GM19099 (cell line): ENCODE results near the gene ENPP1.

Source experiments
- POLR2A ChIP-seq: IDR thresholded peaks from 3 replicates; pipeline ENCODE4 v1.6.1; 2011; ENCODE audit warnings: low read depth; ENCODE audit not compliant: insufficient read length; ENCODE audit errors: extremely low read depth

The ENPP1 gene

DNA sequence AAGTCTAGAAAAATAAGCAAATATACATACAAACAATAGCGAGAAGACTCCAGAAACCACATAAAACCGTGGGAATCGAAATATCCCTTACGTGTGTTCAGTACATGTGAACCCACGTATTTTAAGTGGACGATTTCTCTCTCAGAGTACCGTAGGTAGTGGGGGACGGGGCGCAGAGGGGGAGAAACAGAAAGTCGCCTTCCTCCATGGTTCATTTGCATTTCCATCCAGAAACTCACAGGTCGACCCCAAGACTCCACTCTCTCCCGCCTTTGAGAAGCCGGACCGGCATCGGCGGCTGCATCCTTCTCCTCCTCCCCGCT lies 538 bp upstream of the ENPP1 start:
- no peak for TF ChIP-seq POLR2A

DNA sequence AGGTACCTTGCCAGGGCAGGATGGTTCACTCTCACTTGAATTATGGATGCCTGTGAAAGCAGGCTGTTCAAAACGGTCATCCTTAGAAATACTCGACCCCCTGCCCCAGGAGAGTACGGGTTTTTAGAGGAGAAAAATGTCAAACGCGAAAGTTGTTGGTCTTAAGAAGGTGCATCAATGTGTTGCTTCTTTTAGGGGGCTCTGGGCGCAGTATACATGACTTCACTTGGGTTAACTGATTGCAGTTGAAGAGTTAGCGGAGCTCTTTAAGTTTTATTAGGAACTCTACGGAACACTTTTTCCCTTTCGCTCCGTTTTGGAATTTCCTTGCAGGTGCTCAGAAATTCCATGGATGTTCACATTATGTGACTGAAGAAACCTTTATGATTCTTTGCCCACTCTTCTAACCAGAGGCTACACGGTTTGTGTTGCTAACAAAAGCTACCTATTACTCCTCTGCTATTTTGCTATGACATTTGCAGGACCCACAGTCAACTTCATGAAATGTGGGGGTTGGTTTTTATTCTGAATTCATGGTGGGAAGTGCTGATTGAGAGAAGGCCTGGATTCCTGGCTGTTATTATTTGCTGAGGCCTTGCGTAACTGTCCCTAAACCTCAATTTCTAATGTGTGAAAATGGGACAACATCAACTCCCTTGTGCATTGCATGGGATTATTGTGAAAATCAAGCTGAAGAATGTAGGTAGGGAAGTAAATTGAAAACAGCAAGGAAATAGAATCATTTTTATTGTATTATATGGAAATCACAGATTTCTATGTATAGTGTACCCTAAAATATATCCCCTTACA lies 845 bp downstream of the ENPP1 start:
- TF ChIP-seq POLR2A = no peak

DNA sequence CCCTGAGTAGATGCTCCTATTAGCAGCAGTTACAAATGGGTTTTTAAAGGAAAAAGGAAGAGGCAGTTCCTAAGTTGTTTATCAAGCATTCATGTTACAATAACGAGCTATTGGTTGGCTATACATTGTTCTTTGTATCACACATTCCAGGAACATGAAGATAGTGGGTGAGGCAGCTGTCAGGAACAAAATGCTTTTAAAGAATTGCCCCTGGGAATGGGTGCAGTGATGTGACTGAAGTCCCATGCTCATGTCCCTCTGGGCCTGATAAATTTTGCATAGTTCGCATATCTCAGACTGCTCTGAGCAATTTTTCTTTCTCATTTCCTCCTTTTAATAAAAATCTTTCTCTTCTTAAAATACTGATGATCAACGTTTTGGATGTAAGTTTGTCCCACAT lies 3.7 kb downstream of the ENPP1 start:
- no peak for TF ChIP-seq POLR2A

DNA sequence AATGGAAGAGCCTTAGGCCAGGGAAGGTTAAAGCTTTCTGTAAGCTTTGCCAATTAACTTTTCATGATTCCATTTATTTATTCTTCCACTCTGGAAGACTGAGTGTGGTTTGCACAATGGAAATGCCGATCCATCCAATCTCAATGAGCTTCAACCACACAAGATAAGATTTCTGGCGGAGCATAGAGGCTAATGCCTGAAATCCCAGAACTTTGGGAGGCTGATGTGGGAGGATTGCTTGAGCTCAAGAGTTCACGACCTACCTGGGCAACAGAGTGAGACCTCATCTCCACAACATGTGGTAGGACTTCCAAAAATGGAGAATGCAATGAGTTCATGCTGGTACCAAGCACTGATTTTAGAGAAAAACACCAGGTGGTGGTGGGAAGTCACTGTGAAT lies 6.2 kb downstream of the ENPP1 start:
- TF ChIP-seq POLR2A = no peak

DNA sequence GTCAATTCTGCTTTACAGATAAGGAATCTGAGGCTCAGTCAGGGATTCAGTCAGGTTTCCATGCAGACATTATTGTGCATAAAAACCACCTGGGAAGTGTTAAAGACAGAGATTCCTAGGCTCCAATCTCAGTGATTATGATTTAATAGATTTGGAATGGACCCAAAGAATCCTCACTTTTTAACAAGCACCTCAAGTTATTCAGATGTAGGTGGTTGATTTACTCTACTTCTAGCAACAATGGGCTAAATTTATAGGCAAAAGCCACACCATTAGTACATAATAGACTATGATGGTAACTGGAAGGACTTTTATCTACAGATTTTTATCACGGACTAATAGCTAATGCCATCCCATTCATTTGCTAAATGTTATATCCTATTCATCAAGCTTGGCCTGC lies 9.0 kb downstream of the ENPP1 start:
- no peak for TF ChIP-seq POLR2A

DNA sequence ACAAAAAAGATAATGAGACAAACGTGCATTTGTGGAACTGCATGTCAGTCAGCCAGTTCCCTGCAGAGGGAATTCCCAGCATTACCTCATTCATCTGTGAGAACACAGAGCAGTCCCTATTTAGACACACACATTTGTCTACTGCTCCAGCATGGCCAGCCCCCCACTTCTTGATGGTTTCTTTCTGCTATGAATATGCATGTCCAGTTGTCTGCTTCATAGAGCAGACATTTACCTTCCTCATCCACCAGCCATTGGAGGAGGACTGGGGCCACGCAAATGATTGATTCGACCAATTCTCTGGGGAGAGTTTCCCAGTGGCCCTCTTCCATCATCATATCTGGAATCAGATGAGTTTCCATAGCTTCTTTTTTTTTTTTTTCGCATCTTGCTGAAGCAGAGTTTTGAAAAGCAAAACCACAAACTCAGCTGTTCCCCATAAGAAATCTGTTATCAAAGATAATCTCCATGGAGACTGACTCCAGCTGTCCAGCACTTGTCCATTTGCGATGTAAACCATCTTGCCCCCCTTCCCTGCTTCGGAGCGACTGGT lies 11.8 kb downstream of the ENPP1 start:
- TF ChIP-seq POLR2A = no peak

DNA sequence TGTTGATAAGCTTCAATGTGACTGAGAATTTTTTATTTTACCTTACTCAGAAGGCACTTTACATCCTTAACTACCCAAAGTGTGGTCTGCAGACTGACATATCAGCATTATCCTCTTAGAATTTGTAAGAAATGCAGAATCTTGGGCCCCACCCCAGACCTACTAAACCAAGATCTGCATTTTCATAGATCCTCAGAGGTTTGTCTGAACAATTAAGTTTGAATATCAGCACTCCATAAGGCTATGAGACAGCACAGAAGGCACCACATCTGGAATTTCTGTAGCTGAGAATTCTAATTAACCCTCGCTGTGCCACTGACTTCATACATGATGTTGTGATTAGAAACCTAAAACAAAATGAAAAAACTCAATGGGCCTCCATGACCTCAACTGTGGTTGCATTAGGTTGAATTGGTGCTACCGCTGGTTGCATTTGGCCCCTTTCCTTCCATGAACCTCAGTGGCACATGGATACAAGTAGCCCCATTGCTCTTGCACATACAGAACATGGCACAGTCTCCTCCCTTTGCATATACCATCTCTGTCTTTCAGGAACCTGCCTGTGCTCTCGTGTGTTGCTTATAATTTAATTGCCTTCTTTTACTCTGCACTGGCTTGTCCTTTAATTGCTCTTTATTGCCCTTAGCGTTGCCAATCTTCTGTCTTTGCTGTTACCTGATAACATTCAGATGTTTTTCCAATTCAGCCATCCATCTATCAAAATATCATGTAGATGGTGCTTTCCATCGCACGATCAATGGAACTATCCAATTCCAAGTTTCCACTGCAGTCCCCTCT lies 13.4 kb downstream of the ENPP1 start:
- TF ChIP-seq POLR2A = no peak

DNA sequence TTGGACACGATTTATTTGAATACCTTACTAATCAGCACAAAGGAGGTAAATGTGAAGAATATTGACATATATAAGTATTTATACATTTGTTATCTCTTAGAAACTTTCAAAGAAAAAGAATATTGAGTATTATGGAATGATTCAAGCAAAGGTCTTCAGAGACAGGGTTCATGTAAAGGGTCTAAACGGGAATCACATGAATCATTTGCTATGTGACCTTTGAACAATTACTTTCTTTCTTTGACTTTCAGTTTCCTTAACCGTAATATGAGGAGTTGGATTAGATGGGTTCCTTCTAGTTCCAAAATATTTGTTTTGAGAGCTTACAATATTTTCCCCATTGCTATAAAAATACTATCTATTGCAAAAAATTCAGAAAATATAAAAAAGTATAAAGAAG lies 14.3 kb downstream of the ENPP1 start:
- no peak for TF ChIP-seq POLR2A

DNA sequence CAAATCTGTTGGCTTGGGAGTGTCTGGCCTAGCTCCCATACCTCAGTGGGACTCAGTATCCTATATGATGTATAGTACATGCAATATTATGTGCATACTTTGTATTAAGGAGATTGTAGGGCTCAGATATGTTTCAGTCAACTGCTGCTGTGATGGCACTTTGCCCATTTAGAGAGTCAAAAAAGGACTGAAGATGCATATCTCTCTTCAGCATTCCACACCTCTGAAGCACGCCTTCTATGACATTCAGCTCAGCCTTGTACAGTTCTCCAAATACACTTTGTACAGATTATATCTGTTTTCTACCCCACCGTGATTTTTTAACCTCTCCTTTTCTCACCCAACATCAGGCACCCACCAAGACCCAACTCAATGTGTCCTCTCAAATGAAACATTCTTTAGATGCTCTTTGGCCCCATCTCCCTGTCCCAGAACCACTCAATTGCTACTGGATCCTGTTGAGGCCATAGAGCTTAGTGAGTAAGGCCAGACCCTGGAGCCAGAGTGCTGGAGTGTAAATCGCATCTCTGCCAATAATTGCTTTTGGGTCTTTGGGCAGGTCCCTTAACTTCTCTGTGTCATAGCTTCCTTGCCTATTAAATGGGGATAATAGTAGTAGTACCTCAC lies 15.6 kb downstream of the ENPP1 start:
- TF ChIP-seq POLR2A = no peak

DNA sequence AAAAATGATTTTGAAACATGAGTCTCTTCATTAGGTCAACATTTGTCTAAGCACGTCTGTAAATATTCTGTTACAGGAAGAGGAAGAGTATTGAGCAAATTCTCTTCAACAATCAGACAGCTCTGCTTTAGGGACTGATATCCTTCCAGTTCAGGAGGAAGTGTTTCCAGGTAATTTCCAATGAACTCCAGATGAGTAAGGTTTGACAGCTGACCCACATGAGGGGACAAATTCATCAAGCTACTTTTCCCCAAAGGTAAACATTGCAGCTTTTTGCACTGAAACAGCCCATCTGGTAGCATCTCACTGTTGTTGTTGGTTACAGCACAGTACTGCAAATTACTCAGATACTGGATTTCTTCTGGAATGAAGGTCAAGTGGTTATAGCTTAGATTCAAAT lies 18.1 kb downstream of the ENPP1 start:
- no peak for TF ChIP-seq POLR2A

DNA sequence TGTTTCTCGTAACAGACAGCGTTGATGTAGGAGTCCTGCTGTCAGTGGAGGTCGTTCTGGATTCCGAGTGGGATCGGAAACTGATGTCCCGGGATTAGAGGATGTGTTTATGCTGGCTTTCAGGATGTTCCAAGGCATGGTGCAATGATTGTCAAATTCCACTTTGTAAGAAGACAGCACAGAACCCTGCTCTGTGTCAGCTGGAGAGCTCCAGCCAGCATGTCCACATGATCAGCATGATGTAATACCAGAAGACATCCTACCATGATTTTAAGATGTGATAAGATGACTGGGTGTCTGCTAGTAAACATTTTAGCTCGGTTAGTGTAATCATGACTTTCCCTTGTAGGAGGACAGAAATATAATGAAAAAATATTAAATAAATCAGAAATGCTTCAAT lies 20.3 kb downstream of the ENPP1 start:
- no peak for TF ChIP-seq POLR2A

DNA sequence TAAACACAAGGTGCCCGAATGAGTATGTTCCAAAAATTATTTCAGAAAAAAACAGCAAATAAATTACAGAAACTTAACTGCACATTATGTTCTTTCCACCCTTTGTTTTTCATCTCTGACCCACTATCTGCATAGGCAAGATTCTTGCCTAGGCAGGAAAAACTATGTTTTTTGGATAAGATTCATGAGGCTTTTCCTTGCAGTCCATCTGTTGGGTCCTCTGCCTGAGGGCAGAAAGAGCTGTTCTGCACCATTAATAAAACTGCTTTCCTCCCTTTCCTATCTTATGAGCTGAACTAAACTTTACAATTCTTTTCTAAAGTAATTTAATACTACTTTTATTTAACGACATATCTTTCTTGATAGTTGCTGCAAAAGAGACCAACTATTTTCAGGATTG lies 21.1 kb downstream of the ENPP1 start:
- no peak for TF ChIP-seq POLR2A

DNA sequence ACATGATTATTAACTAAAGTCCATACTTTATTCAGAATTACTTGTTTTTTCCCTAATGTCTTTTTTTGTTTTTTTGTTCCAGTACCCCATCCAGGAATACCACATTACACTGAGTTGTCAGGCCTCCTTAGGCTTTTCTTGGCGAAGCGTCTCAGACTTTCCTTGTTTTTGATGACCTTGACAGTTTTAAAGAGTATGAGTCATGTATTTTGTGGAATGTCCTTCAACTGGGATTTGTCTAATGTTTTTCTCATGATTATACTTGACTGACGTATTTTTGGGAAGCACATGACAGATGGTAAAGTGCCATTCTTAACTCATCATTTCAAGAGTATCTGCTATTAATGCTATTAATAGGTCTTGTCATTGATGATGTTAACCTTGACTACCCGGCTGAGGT lies 23.6 kb downstream of the ENPP1 start:
- no peak for TF ChIP-seq POLR2A

DNA sequence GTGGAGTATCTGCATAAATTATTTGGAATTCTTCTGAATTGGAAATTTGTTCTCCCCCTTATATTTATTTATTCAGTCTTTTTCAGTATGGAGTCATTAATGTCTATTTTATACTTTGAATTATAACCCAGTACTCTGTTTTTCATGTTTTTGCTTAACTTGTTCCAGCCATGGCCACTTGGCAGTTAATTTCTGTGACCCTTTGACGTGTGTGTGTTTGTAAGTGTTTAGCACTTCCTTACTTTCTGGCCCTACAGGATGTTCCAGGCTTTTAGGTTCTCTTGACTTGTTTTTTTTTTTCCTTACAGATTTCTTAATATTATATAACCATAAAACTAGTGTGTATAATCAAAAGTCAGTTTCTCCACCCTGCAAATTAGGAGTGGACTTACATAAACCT lies 24.1 kb downstream of the ENPP1 start:
- no peak for TF ChIP-seq POLR2A

DNA sequence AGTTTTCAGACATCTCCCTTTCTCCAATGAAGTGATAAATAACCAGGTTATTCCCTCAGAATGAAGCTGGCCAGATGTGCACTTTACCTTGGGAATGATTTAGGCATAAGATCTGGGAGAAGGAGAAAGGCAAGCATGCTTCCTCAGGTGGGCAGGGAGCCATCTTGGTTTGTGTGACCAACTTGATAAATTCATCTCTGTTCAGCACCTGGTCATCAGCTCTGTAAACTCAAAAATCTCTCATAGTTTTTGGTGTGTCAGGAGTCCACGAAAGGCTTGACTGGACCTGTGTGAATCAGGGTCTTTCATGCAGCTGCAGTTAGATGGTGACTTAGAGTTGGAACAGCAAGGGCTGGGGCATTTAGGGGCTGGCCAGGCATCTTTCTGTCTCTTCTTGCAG lies 24.5 kb downstream of the ENPP1 start:
- TF ChIP-seq POLR2A = no peak

DNA sequence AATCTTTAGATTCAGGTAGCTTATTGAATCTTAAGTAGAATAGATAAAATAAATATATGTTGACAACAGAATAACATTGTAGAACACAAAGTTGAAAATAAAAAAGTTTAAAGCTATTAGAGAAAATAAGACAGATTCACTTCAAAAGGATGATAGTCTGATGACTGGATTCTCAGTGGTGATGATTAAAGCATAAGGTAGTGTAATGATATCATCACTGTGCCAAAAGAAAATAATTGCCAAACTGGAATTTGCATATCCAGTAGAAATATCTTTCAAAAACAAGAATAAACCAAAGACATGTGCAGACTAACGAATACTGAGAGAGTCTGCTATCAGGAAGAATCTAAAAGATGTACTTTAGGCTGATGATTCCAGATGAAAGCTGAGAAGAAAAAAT lies 30.2 kb downstream of the ENPP1 start:
- TF ChIP-seq POLR2A = no peak
